Measurements from ENCODE around the gene FAM20C.

GRCh38 chr7:226281-226895 is 34.0 kb downstream of the FAM20C start:
- TF ChIP-seq GATA2 (IDR thresholded peaks at IDR 0.05; ENCODE audit: low read depth, low read length) (no peak), GATA3 (IDR thresholded peaks at IDR 0.05; ENCODE audit: low read depth, low read length) (no peak)
